ENCODE measurements around the gene ZBTB21. TPM values are rescaled to one million over a fixed set of nuclear protein-coding genes. Genes with fewer than 3 reads are reported as not detected.

ZBTB21 gene
- total and polyA plus RNA-seq, 9 of the 15 experiments (the other 6 are each of a cell fraction or from before 2014, with no cell fraction given) = 2.2 to 15.2 (median 8.7) TPM

GRCh38 chr21:42010507-42011495, 641 bp upstream of the ZBTB21 start:
- under 1% methylated on average over 82 of the region's 120 CpGs for WGBS (ENCODE audit: insufficient coverage, low coverage, missing lambda C conversion rate)
- Histone ChIP-seq H3K9me1 (ENCODE audit: control insufficient read depth, insufficient read depth, low read length) (no peaks in the 10 kb centered on the region), H3K4me3 (peak overlapping the region; percentile 85), H4K20me1 (replicated peaks; ENCODE audit: control insufficient read depth, insufficient read depth, low read length) (no peaks in the 10 kb centered on the region), H3K36me3 (ENCODE audit: control insufficient read depth, insufficient read depth, low read length) (peaks cover 17% of the 10 kb centered on the region), H3K9me3 (replicated peaks; ENCODE audit: control insufficient read depth, insufficient read depth, low read depth, low read length) (no peaks in the 10 kb centered on the region), H3K9ac (ENCODE audit: insufficient read depth in 1 of 2, low read depth in 2 of 2, low read length in 2 of 2) (peak overlapping the region; percentile 74 to 96), H3K27ac (ENCODE audit: extremely low read depth, low read depth, low read length) (peak overlapping the region; percentile 92), H3K27me3 (ENCODE audit: control insufficient read depth in 2 of 2, insufficient read depth in 2 of 2, low read length in 2 of 2) (peaks cover 19 to 20% of the 10 kb centered on the region in 2 experiments), H3K4me2 (ENCODE audit: insufficient read depth, low read length) (peak overlapping the region; percentile 75), H3K4me1 (replicated peaks in 1 of 2; ENCODE audit: control insufficient read depth in 2 of 2, insufficient read depth in 2 of 2, low read length in 2 of 2) (peaks cover 2 to 25% of the 10 kb centered on the region in 2 experiments; a peak in 4 of 5 replicates), H3K79me2 (ENCODE audit: control insufficient read depth, insufficient read depth, low read length) (peaks cover 32% of the 10 kb centered on the region), H2AFZ (ENCODE audit: low read depth, low read length) (peak overlapping the region; percentile 92)
- DNase-seq (ENCODE audit: extremely low read depth in 1 of 4, low spot score in 3 of 4) = peak; percentile 57 to 71 (median 64)
- no TSS peak for BruUV-seq (replicated peaks)
- ChIA-PET CTCF (ENCODE audit: low intra/inter-chr PET ratio) (interaction anchor here (1.0 kb wide), 1 partner anchor 195 kb away, joined by 4 read pairs; no protein-coding TSS in a partner anchor), POLR2A (interaction anchor here (0.6 to 1.5 kb wide), 3 partner anchors 13 to 214 kb away, joined by 3 to 4 read pairs (median 3); no protein-coding TSS in a partner anchor)
- in situ Hi-C loops (cut with MboI) = no loop called here
- intact Hi-C loops (cut with micrococcal nuclease) = loop anchor here (1.0 to 10.0 kb wide), 3 partner anchors 54 to 486 kb away; partner anchors contain the start of genes PRDM15 and RSPH1
- FAIRE-seq = peak; percentile 57
- peak; percentile 61 for ATAC-seq
- no peak for TF ChIP-seq SRSF7 (optimal IDR thresholded peaks at IDR 0.05; ENCODE audit: low read depth, low read length)
- TF ChIP-seq PTTG1 (tag; IDR thresholded peaks at IDR 0.05; ENCODE audit: low read depth) = no peak
- no peak for TF ChIP-seq ZNF274 (IDR thresholded peaks at IDR 0.05; ENCODE audit: borderline replicate concordance, low read depth, low read length)
- no peak for TF ChIP-seq NFIX (CRISPR knock-in tag; IDR thresholded peaks at IDR 0.05; ENCODE audit: low read depth)
- no peak for TF ChIP-seq SAFB2 (IDR thresholded peaks at IDR 0.05; ENCODE audit: borderline replicate concordance, low read depth, low read length, severe bottlenecking)
- no peak for TF ChIP-seq CHD1 (IDR thresholded peaks at IDR 0.05; ENCODE audit: low read length)
- no peak for TF ChIP-seq FOS (IDR thresholded peaks at IDR 0.05; ENCODE audit: extremely low read depth, insufficient read length)
- TF ChIP-seq ZNF354B (CRISPR knock-in tag; IDR thresholded peaks at IDR 0.05) = no peak
- no peak for TF ChIP-seq ZC3H4 (CRISPR knock-in tag; IDR thresholded peaks at IDR 0.05; ENCODE audit: borderline replicate concordance)
- TF ChIP-seq SIX5 (IDR thresholded peaks at IDR 0.05; ENCODE audit: borderline replicate concordance in 1 of 2, insufficient read depth in 1 of 2, low read depth in 1 of 2, low read length in 2 of 2) = no peak
- TF ChIP-seq MBD1 (CRISPR knock-in tag; IDR thresholded peaks at IDR 0.05) = no peak
- no peak for TF ChIP-seq ARID1B (IDR thresholded peaks at IDR 0.05)
- no peak for TF ChIP-seq CREB3 (tag; conservative IDR thresholded peaks at IDR 0.05; ENCODE audit: low read depth)
- no peak for TF ChIP-seq MYBL2 (IDR thresholded peaks at IDR 0.05; ENCODE audit: low read depth)
- no peak for TF ChIP-seq MYBL2 (CRISPR knock-in tag; IDR thresholded peaks at IDR 0.05; ENCODE audit: borderline replicate concordance)
- no peak for TF ChIP-seq ZNF717 (CRISPR knock-in tag; IDR thresholded peaks at IDR 0.05)
- TF ChIP-seq C11orf30 (IDR thresholded peaks at IDR 0.05; ENCODE audit: low read depth) = no peak
- no peak for TF ChIP-seq ZNF347 (CRISPR knock-in tag; IDR thresholded peaks at IDR 0.05; ENCODE audit: low read depth)
- no peak for TF ChIP-seq CBFA2T3 (IDR thresholded peaks at IDR 0.05)
- TF ChIP-seq NRF1 (conservative IDR thresholded peaks at IDR 0.05 in 1 of 2, IDR thresholded peaks at IDR 0.05 in 1 of 2) = peak in 1 of 2 experiments; percentile 52; a peak in 2 of 4 replicates

Data from K562 (cell line).